HPDE6-E6E7 (cell line): Measurements from ENCODE around the gene SCNN1A.

Experiments used
- DNase-seq: peaks from one replicate; pipeline ENCODE4 v3.0.0; 2011; ENCODE audit warnings: missing footprints; ENCODE audit errors: extremely low spot score

The SCNN1A gene

GRCh38 chr12:6334359-6334758 is 41.0 kb downstream of the SCNN1A start:
- DNase-seq, result no peak

DNA sequence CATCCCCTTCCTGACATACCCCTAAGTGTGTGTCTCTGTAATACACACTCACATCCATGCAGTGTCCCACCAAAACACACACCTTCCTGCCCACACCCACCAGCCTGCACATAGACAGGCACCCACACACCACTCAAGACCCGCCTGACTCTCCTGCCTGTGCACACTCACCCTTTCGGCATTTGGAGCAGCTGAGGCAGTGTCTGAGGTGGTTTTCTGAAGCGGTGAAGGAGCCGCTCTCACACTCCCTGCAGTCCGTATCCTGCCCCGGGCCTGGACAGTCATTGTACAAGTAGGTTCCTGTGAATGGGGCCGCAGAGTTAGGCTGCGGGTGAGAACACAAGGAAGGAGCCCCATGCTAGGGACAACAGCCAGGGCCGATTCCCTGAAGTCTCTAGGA is 41.8 kb downstream of the SCNN1A start:
- DNase-seq, result peak; percentile 80

- DNase-seq, result no peak
These were observed 42.3 kb downstream of the SCNN1A start for GRCh38 chr12:6333029-6333428.

DNA sequence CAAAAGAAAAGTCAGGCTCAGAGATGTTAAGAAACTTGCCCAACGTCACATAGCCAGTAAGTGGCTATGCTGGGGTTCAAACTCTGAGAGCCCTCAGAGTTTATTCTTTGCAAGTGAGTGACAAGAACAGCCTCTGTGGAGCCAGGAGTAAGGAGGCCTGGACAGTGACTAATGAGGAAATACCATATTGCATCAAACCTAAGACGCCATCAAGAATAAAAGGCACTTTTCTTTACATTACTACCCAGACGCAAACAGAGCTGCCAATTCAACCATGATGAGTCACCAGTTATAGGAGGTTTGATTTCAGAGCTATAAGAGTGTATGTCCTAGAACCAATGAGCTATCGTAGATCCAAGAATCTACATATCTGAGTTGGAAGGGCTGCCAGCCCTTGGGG is 42.9 kb downstream of the SCNN1A start:
- peak; percentile 80 for DNase-seq

DNA sequence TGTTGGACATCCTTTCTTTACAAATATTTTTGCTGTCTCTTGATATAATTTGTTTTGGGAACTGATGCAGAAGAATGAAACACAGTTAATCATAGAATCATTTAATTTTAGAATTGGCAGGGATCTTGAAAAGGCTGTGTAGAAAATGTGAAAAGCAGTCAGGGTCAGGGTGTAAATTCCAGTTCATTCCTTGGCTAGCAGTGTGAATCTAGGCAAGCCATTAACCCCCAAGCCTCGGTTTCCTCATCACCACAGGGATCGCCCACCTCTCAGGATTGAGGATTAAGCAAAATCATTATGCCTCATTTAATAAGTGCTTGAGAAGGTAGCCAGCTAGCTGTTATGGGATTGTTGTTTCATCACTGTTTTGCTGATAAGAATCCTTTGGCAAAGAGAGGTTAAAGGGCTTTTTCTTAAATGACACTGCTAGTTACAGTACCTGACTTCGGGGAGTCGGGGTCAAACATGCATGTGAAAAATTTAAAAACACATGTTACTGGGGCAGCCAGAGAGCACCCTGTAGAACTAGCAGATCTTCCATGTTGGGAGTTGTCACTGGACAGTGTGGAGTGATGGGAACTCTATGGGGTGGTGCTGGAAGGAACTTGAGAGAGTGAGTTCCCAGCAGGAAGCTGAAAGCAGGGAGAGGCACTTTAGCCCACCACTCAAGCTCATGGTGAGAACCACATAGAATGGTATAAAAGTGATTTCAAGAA is 44.2 kb downstream of the SCNN1A start:
- no peak for DNase-seq

GRCh38 chr12:6330192-6330591 is 45.2 kb downstream of the SCNN1A start:
- DNase-seq, result no peak

DNA sequence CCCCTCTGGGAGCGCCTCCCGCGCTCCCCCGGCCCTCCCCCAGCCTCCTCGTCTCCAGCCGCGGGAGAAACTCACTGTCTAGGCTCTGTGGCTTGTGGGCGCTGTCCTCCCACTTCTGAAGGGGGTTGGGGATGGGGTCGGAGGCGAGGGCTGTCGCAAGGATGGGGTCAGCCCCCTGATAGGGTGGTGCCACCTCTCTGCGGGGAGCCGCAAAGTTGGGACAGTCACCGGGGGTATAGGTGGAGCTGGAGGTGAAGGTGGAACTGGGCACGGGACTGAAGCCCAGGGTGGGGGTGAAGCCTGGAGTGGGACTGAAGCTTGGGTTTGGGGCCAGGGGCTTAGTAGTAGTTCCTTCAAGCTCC is 45.7 kb downstream of the SCNN1A start:
- DNase-seq, result no peak

DNA sequence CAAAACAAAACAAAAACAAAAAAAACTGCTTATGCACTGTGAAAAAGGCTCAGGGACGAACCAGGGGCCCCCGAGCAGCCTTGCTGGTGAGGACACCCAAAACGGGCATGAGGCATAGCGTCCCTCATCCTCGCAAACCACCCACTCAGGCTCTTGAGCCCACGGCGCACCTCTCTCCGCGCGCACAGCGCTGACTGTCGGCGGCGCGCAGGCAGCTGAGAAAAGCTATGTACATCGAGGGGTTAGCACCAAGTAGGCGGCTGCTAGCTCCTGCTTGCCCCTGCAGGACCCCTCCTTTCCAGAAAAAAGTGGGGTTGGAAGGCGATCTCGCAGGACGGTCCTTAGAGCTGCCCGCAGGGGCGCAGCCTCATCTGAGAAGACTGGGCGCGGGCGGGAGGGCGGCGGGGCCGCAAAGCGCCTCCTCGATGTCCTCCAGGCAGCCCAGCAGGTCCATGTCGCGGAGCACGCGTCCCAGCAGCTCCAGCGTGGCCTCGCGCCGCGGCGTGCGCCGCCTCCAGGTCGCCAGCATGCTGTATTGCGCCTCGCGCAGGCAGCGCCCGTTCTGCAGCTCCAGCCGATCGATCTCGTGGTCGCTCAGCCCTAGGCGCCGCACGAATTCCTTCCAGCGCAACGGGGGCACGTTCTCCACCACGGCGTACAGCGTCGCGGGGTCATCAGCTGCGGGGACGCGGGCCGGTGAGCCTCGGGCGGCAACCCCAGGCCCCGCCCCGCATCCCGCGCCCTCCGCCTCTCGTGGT is 46.2 kb downstream of the SCNN1A start:
- DNase-seq, result no peak

- DNase-seq, result no peak
These were observed 47.2 kb downstream of the SCNN1A start for GRCh38 chr12:6328045-6328779.

- no peak for DNase-seq
These were observed 47.9 kb downstream of the SCNN1A start for GRCh38 chr12:6327229-6328041.

DNA sequence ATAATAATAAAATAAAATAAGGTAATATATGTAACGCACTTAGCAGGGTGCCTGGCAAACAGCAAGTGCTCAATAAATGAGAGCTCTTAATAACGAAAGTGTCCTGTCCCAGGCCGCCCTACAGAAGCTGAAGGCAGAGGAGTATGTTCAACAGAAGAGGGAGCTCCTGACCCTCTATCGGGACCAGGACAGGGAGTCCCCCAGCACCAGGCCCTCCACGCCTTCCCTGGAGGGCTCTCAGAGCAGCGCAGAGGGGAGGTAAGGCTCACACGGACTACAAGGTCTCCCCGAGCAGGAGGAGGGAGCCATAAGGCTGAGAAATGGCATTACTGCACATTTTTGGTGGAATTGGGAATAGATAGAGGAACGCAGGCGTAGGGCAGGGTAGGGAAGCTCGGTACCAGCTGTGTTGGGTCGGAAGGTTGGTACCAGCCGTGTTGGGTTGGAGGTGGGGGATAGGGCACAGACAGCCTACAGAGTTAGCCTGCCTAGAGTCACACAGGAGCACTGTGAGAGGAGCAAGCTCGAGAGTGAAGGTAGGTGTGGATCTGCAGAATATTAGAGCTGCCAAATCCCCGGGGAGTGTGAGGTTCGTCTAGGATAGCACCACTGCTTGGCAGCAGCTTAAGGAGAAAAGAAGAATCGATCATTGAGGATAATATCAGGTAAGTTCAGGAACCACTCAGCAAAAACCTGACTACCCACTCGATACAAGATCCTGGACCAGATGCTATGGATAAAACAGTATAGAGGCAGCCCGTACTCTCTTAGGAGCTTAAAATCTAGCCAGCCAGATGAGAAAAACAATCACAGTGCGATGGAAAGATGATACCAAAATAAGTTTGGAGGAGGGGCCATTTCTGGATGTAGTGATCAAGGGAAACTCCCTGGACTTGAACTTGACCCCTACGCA is 48.8 kb downstream of the SCNN1A start:
- no peak for DNase-seq

DNA sequence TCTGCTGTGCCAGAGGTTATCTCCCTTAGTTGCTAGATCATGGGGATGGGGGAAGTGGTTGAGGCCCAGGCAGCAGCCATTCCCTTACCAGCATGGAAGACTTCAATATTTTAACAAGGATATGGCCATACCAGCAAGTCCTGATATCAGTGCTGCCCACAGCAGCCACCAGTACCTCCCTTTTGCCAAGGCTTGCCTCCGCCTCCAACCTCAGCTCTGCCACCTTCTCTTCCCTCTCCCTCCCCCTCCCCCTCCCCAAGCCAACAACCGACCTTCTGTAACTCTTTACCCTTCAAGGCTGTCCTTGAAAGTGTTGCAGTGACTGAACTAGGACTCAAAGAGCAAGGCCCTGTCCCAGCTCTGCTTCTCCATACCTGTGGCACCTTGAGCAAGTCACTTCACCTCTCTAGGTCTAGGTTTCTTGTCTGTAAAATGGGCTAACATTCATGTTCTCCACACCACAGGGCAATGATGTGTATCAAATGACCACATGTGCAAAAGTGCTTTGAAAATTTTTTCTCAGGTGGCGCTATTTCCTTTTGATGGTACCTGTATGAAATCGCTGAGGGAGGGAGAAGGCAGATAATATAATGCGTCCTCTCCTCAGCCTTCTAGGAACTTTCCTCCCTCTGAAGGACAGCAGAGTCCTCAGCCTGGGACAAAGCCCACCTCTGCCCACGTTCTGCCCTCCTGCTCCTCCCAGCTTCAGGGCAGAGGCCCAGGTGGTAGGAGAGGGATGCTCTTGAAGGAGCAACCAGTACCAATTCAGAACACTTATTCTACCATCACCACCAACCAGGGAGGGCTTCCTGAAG is 50.2 kb downstream of the SCNN1A start:
- DNase-seq, result no peak

GRCh38 chr12:6323995-6324711 is 51.2 kb downstream of the SCNN1A start:
- DNase-seq, result no peak

DNA sequence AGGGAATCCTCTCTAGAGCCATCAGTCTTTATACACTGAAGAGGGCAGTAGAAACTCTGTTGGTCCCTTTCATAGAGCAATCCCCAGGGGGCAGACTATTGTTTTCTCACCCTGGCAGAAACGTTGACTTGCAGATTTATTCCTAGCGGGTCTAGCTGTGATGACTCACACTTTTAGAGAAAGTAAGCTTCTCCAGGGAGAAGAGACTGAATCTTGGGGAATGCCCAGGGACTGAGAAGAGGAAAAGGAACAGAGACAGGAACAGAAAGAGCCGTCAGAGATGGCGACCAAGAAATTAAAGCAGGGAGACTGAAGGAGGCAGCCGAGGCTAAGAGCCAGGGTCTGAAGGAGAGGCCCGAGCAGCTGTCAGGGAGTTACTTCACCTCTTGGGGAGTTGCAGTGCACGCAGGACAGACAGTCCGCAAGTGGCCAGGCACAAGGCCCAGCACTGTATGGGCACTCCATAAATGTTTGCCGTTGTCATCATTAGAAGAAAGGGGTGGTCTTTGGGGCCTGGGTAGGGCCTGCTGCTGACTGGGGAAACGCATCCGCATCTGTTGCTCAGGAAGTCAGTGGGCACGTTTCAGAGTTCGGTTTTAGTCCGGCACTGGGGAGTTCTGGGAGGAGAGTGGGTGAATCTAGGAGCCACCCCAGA is 51.9 kb downstream of the SCNN1A start:
- peak; percentile 73 for DNase-seq

GRCh38 chr12:6322969-6323339 is 52.4 kb downstream of the SCNN1A start:
- DNase-seq, result no peak

- DNase-seq, result no peak
These were observed 53.0 kb downstream of the SCNN1A start for GRCh38 chr12:6322352-6322751.

DNA sequence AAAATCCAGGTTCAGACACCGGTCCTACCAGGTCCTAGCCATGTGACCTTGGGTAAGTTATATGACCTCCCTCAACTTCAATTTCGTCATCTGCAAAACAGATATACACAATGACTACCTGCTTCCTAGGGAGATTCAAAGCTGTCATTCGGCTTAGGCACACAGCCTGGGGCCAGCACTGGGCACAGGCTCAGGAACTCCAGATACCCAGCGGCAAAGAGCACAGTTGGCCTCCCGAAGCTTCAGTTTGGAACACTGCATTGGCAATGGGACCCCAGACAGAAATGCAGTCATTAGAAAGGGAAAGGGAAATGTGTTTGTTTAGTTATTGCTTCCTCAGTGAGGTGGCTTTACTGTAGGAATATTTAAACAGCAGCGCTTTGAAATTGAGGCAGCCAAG is 53.5 kb downstream of the SCNN1A start:
- no peak for DNase-seq

DNA sequence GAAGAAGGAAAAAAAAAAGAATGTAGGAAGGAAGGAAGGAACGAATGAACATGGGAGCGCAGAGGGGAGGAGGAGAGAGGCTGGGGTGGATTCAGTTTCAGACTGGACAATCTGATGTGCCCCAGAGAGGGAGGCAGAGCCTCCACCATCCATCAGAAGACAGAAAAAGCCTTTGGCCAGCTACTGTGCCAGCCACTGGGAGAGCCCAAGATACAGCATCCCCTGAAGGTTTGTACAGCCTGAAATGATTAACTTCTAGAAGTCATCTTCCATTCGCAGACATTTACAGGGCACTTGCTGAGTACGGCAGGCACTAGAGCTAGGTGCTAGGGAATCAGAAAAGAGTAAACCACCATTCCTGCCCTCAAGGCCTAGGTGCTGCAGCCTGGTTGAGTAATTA is 55.9 kb downstream of the SCNN1A start:
- DNase-seq, result no peak

DNA sequence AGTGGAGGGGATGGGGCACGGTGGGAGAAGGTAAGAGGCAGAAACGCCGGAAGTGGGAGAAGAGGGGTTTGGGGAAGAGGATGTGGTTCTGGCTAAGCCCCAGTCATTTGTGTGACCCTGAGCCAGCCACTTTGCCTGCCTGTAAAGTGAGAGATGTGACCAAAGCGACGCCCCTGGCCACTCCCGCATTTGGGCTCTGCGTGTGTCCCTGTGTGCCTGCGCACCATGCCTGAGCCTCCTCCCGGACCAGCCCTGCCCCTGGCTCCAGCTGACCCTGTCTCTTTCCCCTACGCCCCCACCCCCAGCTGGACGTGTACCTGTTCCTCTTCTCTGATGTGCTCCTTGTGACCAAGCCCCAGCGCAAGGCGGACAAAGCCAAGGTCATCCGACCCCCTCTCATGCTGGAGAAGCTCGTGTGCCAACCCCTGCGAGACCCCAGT is 56.9 kb downstream of the SCNN1A start:
- DNase-seq, result no peak
